HepG2 (cell line): ENCODE data around the gene AXIN2. TPM values are rescaled to one million over a fixed set of nuclear protein-coding genes. Genes with fewer than 3 reads are reported as not detected.

Source experiments
- BATF2 ChIP-seq: sonication (generic); formaldehyde crosslinking; IDR thresholded peaks from 2 replicates; pipeline ENCODE4 v1.8.0; 2022; ENCODE audit warnings: mild to moderate bottlenecking, missing genetic modification reagents, moderate library complexity
- EHMT2 ChIP-seq: fragments of 200-600 bp; sonication (generic); IDR thresholded peaks from 2 replicates; pipeline ENCODE4 v1.7.0; 2017; ENCODE audit warnings: antibody characterized with exemption, low read depth, low read length, borderline replicate concordance
- FOXA3 ChIP-seq: IDR thresholded peaks from 2 replicates; pipeline ENCODE4 v1.6.1; 2016; ENCODE audit warnings: missing genetic modification reagents, missing compliant biosample characterization
- GABPA ChIP-seq, 2 experiments: IDR thresholded peaks; 2 replicates each; pipeline ENCODE4 v1.6.1; 2011 to 2016; ENCODE audit warnings: low read depth in 2 of 2, low read length in 1 of 2, missing biosample characterization in 1 of 2, missing genetic modification characterization in 1 of 2
- ISX ChIP-seq: sonication (generic); formaldehyde crosslinking; conservative IDR thresholded peaks from 2 replicates; pipeline ENCODE4 v1.5.0; 2020; ENCODE audit warnings: missing genetic modification reagents
- KLF11 ChIP-seq: IDR thresholded peaks from 2 replicates; pipeline ENCODE4 v1.6.1; 2016; ENCODE audit warnings: missing compliant biosample characterization
- MTF1 ChIP-seq: sonication (generic); formaldehyde crosslinking; IDR thresholded peaks from 2 replicates; pipeline ENCODE4 v1.5.0; 2020; ENCODE audit warnings: missing genetic modification reagents
- PREB ChIP-seq: sonication (generic); formaldehyde crosslinking; IDR thresholded peaks from 2 replicates; pipeline ENCODE4 v1.4.0; 2020; ENCODE audit warnings: missing genetic modification reagents
- RARA ChIP-seq: IDR thresholded peaks from 2 replicates; pipeline ENCODE4 v1.6.1; 2016; ENCODE audit warnings: missing genetic modification reagents, missing compliant biosample characterization
- RFXAP ChIP-seq: sonication (generic); formaldehyde crosslinking; IDR thresholded peaks from 2 replicates; pipeline ENCODE4 v1.4.0; 2020; ENCODE audit warnings: missing genetic modification reagents, borderline replicate concordance
- SATB2 ChIP-seq: sonication (generic); formaldehyde crosslinking; IDR thresholded peaks from 2 replicates; pipeline ENCODE4 v1.5.0; 2020; ENCODE audit warnings: missing genetic modification reagents
- TP53 ChIP-seq: sonication (generic); formaldehyde crosslinking; conservative IDR thresholded peaks from 2 replicates; pipeline ENCODE4 v1.4.0; 2020; ENCODE audit warnings: missing genetic modification reagents
- ZFP41 ChIP-seq: sonication (generic); formaldehyde crosslinking; IDR thresholded peaks from 2 replicates; pipeline ENCODE4 v1.4.0; 2020; ENCODE audit warnings: mild to moderate bottlenecking, missing genetic modification reagents, borderline replicate concordance
- ZNF441 ChIP-seq: sonication (generic); formaldehyde crosslinking; IDR thresholded peaks from 2 replicates; pipeline ENCODE4 v1.7.0; 2021; ENCODE audit warnings: missing genetic modification reagents, borderline replicate concordance
- ZNF589 ChIP-seq: sonication (generic); formaldehyde crosslinking; conservative IDR thresholded peaks from 2 replicates; pipeline ENCODE4 v1.8.0; 2022; ENCODE audit warnings: mild to moderate bottlenecking, moderate library complexity, missing genetic modification reagents
- ZNF607 ChIP-seq: sonication (generic); formaldehyde crosslinking; IDR thresholded peaks from 2 replicates; pipeline ENCODE4 v1.5.1; 2020; ENCODE audit warnings: missing genetic modification reagents, mild to moderate bottlenecking, borderline replicate concordance
- ZNF646 ChIP-seq: sonication (generic); formaldehyde crosslinking; IDR thresholded peaks from 2 replicates; pipeline ENCODE4 v1.9.0; 2021; ENCODE audit warnings: mild to moderate bottlenecking, missing genetic modification reagents
- ZNF780A ChIP-seq: sonication (generic); formaldehyde crosslinking; IDR thresholded peaks from 2 replicates; pipeline ENCODE4 v1.8.0; 2022; ENCODE audit warnings: mild to moderate bottlenecking, missing genetic modification reagents, moderate library complexity
- ZNF800 ChIP-seq: sonication (generic); formaldehyde crosslinking; IDR thresholded peaks from 2 replicates; pipeline ENCODE4 v1.4.0; 2020; ENCODE audit warnings: missing genetic modification reagents
- polyA plus RNA-seq, 8 experiments: library from polyadenylated mRNA; depleted of rRNA in 3 of 8; stranded (reverse) in 7 of 8; unstranded in 1 of 8; fragments of >200 nt; fragmentation: Illumina TruSeq in 4 of 8; extraction: Trizol in 4 of 8; gene quantifications; 2 replicates each; pipeline versions ENCODE4 v1.2.1 to v1.2.3, GENCODE V29; 2011 to 2016; ENCODE audit warnings: low read depth in 4 of 8, missing spikeins in 1 of 8, mixed read lengths in 1 of 8; ENCODE audit not compliant: insufficient read depth in 1 of 8
- total RNA-seq, 5 experiments: library from RNA; depleted of rRNA; stranded (reverse); fragments of >200 nt; fragmentation: Illumina TruSeq; extraction: Trizol; gene quantifications; 2 replicates each; pipeline ENCODE4 v1.2.3, GENCODE V29; 2016; ENCODE audit warnings: low read depth in 1 of 5

Gene AXIN2
- total and polyA plus RNA-seq, 2 of the 13 experiments (the other 11 are each of a cell fraction or from before 2014, with no cell fraction given), result 58.6 to 63.4 TPM

GRCh38 chr17:65547253-65547670, 14.2 kb downstream of the AXIN2 start (continued):
- TF ChIP-seq ZNF589 (no peak), ZNF646 (CRISPR knock-in tag) (no peak), KLF11 (no peak), BATF2 (CRISPR knock-in tag) (no peak), MTF1 (no peak), ZFP41 (CRISPR knock-in tag) (no peak), ZNF780A (CRISPR knock-in tag) (no peak), ZNF800 (CRISPR knock-in tag) (no peak), PREB (CRISPR knock-in tag) (no peak), RFXAP (CRISPR knock-in tag) (peak; percentile 42; the same call in 1 of the 2 replicates), ISX (no peak), ZNF441 (CRISPR knock-in tag) (no peak), EHMT2 (0 out of 2 replicates have a peak, but pooled peaks have one; percentile 7), ZNF607 (CRISPR knock-in tag) (0 out of 2 replicates have a peak, but pooled peaks have one; percentile 4), GABPA (IDR thresholded peaks at IDR 0.05; ENCODE audit: low read depth, low read length) (no peak), GABPA (CRISPR knock-in tag; IDR thresholded peaks at IDR 0.05; ENCODE audit: low read depth) (no peak), SATB2 (CRISPR knock-in tag) (0 out of 2 replicates have a peak, but pooled peaks have one; percentile 23), RARA (CRISPR knock-in tag) (peak; percentile 68), FOXA3 (CRISPR knock-in tag) (peak; percentile 60), TP53 (no peak)
